OCI-LY1 (cell line): ENCODE measurements around the gene PFN4.

Experiments used
- CTCF ChIP-seq: fragments of 200-600 bp; sonication (generic), shearing (Covaris generic); IDR thresholded peaks from 2 replicates; pipeline ENCODE4 v1.5.1; 2017; ENCODE audit warnings: mild to moderate bottlenecking, antibody characterized with exemption, low read length, moderate library complexity, mixed read lengths
- EZH2 ChIP-seq: fragments of 200-600 bp; sonication (generic), shearing (Covaris generic); IDR thresholded peaks from 2 replicates; pipeline ENCODE4 v1.8.0; 2017; ENCODE audit warnings: borderline replicate concordance, mixed run types, mild to moderate bottlenecking, antibody characterized with exemption, low read length, moderate library complexity, mixed read lengths

- TF ChIP-seq CTCF (no peak), EZH2 (no peak)
Measured at GRCh38 chr2:24104906-24105305, 18.2 kb downstream of the PFN4 start.
